SK-N-SH (cell line): ENCODE data around the gene PROM1. TPM values are rescaled to one million over a fixed set of nuclear protein-coding genes. Genes with fewer than 3 reads are reported as not detected.

Experiments
- CTCF ChIA-PET: fragments of 300-600, 350-600 bp; formaldehyde crosslinking; extraction: SDS; loops from one replicate; lab custom pipeline; 2021; lab: Yijun Ruan, JAX
- POLR2A ChIA-PET: fragments of 350-600 bp; sonication (Branson Sonifier 250); formaldehyde crosslinking; extraction: SDS; loops from one replicate; lab custom pipeline; 2020; ENCODE audit warnings: antibody characterized with exemption, inconsistent platforms; lab: Yijun Ruan, JAX
- DNase-seq: peaks from one replicate; pipeline ENCODE4 v3.0.0; 2012
- H2AFZ ChIP-seq: fragments of 200-600 bp; sonication (generic); 2 replicates; pipeline ENCODE4 v1.8.1; 2016; ENCODE audit warnings: antibody characterized with exemption, mild to moderate bottlenecking, low read depth
- H3F3A ChIP-seq: fragments of 200-600 bp; sonication (generic); replicated peaks from 2 replicates; pipeline ENCODE3; 2016; ENCODE audit warnings: antibody characterized with exemption, mild to moderate bottlenecking; ENCODE audit not compliant: insufficient read depth
- H3K27ac ChIP-seq, 2 experiments: fragments of 200-500 bp in 1 of 2; fragments of 200-600 bp in 1 of 2; sonication (Bioruptor generic) in 1 of 2; sonication (generic), shearing (Covaris generic) in 1 of 2; 2 replicates each; pipeline versions ENCODE4 v1.5.1 to v1.6.1; 2014 to 2016; ENCODE audit warnings: low read depth in 2 of 2, inconsistent platforms in 1 of 2, low read length in 1 of 2, mild to moderate bottlenecking in 1 of 2, mixed read lengths in 1 of 2
- H3K27me3 ChIP-seq: fragments of 200-600 bp; sonication (generic), shearing (Covaris generic); 2 replicates; pipeline ENCODE4 v1.6.1; 2016; ENCODE audit warnings: mixed run types; ENCODE audit not compliant: insufficient read depth
- H3K36me3 ChIP-seq, 2 experiments: fragments of 200-500 bp in 1 of 2; fragments of 200-600 bp in 1 of 2; sonication (Bioruptor generic) in 1 of 2; sonication (generic) in 1 of 2; replicated peaks in 1 of 2; 2 replicates each; pipeline versions ENCODE3 to v1.5.1; 2014 to 2016; ENCODE audit warnings: low read length in 1 of 2, mild to moderate bottlenecking in 1 of 2; ENCODE audit not compliant: insufficient read depth in 2 of 2, control insufficient read depth in 1 of 2
- H3K4me1 ChIP-seq, 2 experiments: fragments of 200-500 bp in 1 of 2; fragments of 200-600 bp in 1 of 2; sonication (Bioruptor generic) in 1 of 2; sonication (generic), shearing (Covaris generic) in 1 of 2; 2 replicates each; pipeline versions ENCODE4 v1.5.1 to v1.6.1; 2014 to 2016; ENCODE audit warnings: low read depth in 1 of 2, low read length in 1 of 2, mixed run types in 1 of 2; ENCODE audit not compliant: insufficient read depth in 2 of 2, control insufficient read depth in 1 of 2
- H3K4me2 ChIP-seq: fragments of 200-600 bp; sonication (generic), shearing (Covaris generic); 2 replicates; pipeline ENCODE4 v1.6.1; 2017; ENCODE audit warnings: mixed run types
- H3K4me3 ChIP-seq, 2 experiments: fragments of 200-500 bp in 1 of 2; fragments of 200-600 bp in 1 of 2; sonication (Bioruptor generic) in 1 of 2; sonication (generic), shearing (Covaris generic) in 1 of 2; 2 replicates each; pipeline versions ENCODE4 v1.5.1 to v1.8.1; 2014 to 2016; ENCODE audit warnings: low read depth in 2 of 2, inconsistent platforms in 1 of 2, low read length in 1 of 2, mild to moderate bottlenecking in 1 of 2, mixed read lengths in 1 of 2, moderate library complexity in 1 of 2
- H3K79me2 ChIP-seq: fragments of 200-600 bp; sonication (generic); 2 replicates; pipeline ENCODE4 v1.8.1; 2017; ENCODE audit warnings: mild to moderate bottlenecking; ENCODE audit not compliant: insufficient read depth
- H3K9ac ChIP-seq: fragments of 200-600 bp; sonication (generic); 2 replicates; pipeline ENCODE4 v1.6.1; 2017; ENCODE audit warnings: mixed run types
- H3K9me2 ChIP-seq: fragments of 200-600 bp; sonication (generic); 2 replicates; pipeline ENCODE4 v1.6.1; 2017; ENCODE audit warnings: mixed run types
- H3K9me3 ChIP-seq: fragments of 200-600 bp; sonication (generic); 2 replicates; pipeline ENCODE4 v1.6.1; 2017; ENCODE audit warnings: mixed run types, mild to moderate bottlenecking, moderate library complexity
- H4K20me1 ChIP-seq: fragments of 200-600 bp; sonication (generic); 2 replicates; pipeline ENCODE4 v1.6.1; 2017; ENCODE audit warnings: mild to moderate bottlenecking, mixed run types; ENCODE audit not compliant: insufficient read depth
- CHD2 ChIP-seq: fragments of 150-350 bp; IDR thresholded peaks from 2 replicates; pipeline ENCODE4 v1.6.1; 2018; ENCODE audit warnings: low read length; ENCODE audit not compliant: partially characterized antibody
- CTCF ChIP-seq: fragments of 200-600 bp; sonication (generic); IDR thresholded peaks from 2 replicates; pipeline ENCODE4 v1.6.1; 2017; ENCODE audit warnings: antibody characterized with exemption, mild to moderate bottlenecking, moderate library complexity
- EP300 ChIP-seq, 2 experiments: IDR thresholded peaks; 2 replicates each; pipeline versions ENCODE4 v1.4.0 to v1.6.1; 2012; ENCODE audit warnings: borderline replicate concordance in 1 of 2, low read depth in 1 of 2, low read length in 1 of 2
- FOSL2 ChIP-seq: IDR thresholded peaks from 2 replicates; pipeline ENCODE4 v1.4.0; 2012; ENCODE audit warnings: low read depth, mild to moderate bottlenecking, moderate library complexity, borderline replicate concordance
- GABPA ChIP-seq: IDR thresholded peaks from 2 replicates; pipeline ENCODE4 v1.4.0; 2012; ENCODE audit warnings: low read depth, mild to moderate bottlenecking
- GATA2 ChIP-seq: sonication (generic); formaldehyde crosslinking; IDR thresholded peaks from 2 replicates; pipeline ENCODE4 v1.5.0; 2020; ENCODE audit warnings: mild to moderate bottlenecking, missing genetic modification reagents
- IRF3 ChIP-seq: fragments of 150-350 bp; IDR thresholded peaks from 2 replicates; pipeline ENCODE4 v1.6.1; 2016; ENCODE audit warnings: mild to moderate bottlenecking, low read depth, low read length
- JUND ChIP-seq: IDR thresholded peaks from 2 replicates; pipeline ENCODE4 v1.4.0; 2012
- MXI1 ChIP-seq: IDR thresholded peaks from 2 replicates; pipeline ENCODE4 v1.6.1; 2012; ENCODE audit warnings: mild to moderate bottlenecking, low read depth, low read length, improper control_type of control experiment
- RAD21 ChIP-seq: IDR thresholded peaks from 2 replicates; pipeline ENCODE4 v1.6.1; 2012; ENCODE audit warnings: mild to moderate bottlenecking, low read length
- SMC3 ChIP-seq: IDR thresholded peaks from 2 replicates; pipeline ENCODE4 v1.6.1; 2012; ENCODE audit warnings: low read depth, low read length, improper control_type of control experiment
- TAF1 ChIP-seq: IDR thresholded peaks from 2 replicates; pipeline ENCODE4 v1.6.1; 2012; ENCODE audit warnings: low read depth, mild to moderate bottlenecking, low read length, moderate library complexity, borderline replicate concordance
- ZBTB33 ChIP-seq: IDR thresholded peaks from 2 replicates; pipeline ENCODE4 v1.4.0; 2012; ENCODE audit warnings: low read depth, borderline replicate concordance
- WGBS: methylation state at CpG from one replicate; pipeline ENCODE4 v1.1.6; 2017; ENCODE audit warnings: low lambda C conversion rate; 5-methylcytosine and 5-hydroxymethylcytosine counted together
- polyA plus RNA-seq, 3 experiments: library from polyadenylated mRNA; depleted of rRNA; stranded (reverse); fragments of >200 nt; gene quantifications; 2 replicates each; pipeline ENCODE4 v1.2.3, GENCODE V29; 2012

The PROM1 gene
- polyA plus RNA-seq, 1 of the 3 experiments (the other 2 are of a cell fraction), result not detected

- Histone ChIP-seq H3F3A (no peaks in the 10 kb centered on the region), H3K27me3 (no peaks in the 10 kb centered on the region; the same call in 1 of the 2 replicates), H3K4me1 (no peaks in the 10 kb centered on the region), H3K9me2 (no peaks in the 10 kb centered on the region), H3K4me3 (no peak overlapping the region), H3K79me2 (no peaks in the 10 kb centered on the region), H3K27ac (no peak overlapping the region), H2AFZ (no peak overlapping the region), H3K9me3 (no peaks in the 10 kb centered on the region), H3K36me3 (no peaks in the 10 kb centered on the region), H4K20me1 (no peaks in the 10 kb centered on the region), H3K4me2 (no peak overlapping the region), H3K9ac (no peak overlapping the region)
- no peak for TF ChIP-seq SMC3
- ChIA-PET CTCF (interaction anchor here (1.2 to 2.2 kb wide), 2 partner anchors 9 to 97 kb away, joined by 3 to 8 read pairs; no protein-coding TSS in a partner anchor), POLR2A (no interaction called here)
- 61% methylated on average over 6 of the region's 6 CpGs for WGBS
- no peak for DNase-seq
Measured at GRCh38 chr4:16109256-16109655, 25.4 kb upstream of the PROM1 start.

- no peaks in the 10 kb centered on the region for H3F3A ChIP-seq
- H3K27ac ChIP-seq, result no peak overlapping the region
- H4K20me1 ChIP-seq, result no peaks in the 10 kb centered on the region
- no peaks in the 10 kb centered on the region for H3K79me2 ChIP-seq
- no peak for DNase-seq
- no peak overlapping the region for H3K4me2 ChIP-seq
- no peak overlapping the region for H2AFZ ChIP-seq
- no peak overlapping the region for H3K9ac ChIP-seq
- H3K9me2 ChIP-seq, result no peaks in the 10 kb centered on the region
- CTCF ChIA-PET, result no interaction called here
- TF ChIP-seq SMC3 (no peak), TAF1 (no peak), GABPA (no peak), EP300 (IDR thresholded peaks at IDR 0.05; ENCODE audit: borderline replicate concordance in 1 of 2, low read depth in 1 of 2, low read length in 1 of 2) (no peak), MXI1 (no peak), JUND (no peak), GATA2 (CRISPR knock-in tag) (no peak), CTCF (no peak), CHD2 (no peak), RAD21 (no peak)
- TF ChIP-seq, all 33 proteins: peak for 0
- WGBS, result 36% methylated on average over 6 of the region's 6 CpGs
- no peaks in the 10 kb centered on the region for H3K4me1 ChIP-seq
- no peaks in the 10 kb centered on the region for H3K36me3 ChIP-seq
- peaks cover 6% of the 10 kb centered on the region; the same call in 1 of the 2 replicates for H3K27me3 ChIP-seq
- H3K9me3 ChIP-seq, result no peaks in the 10 kb centered on the region
- H3K4me3 ChIP-seq, result no peak overlapping the region
- POLR2A ChIA-PET, result no interaction called here
Measured at GRCh38 chr4:16106956-16107355, 23.1 kb upstream of the PROM1 start.

GRCh38 chr4:16104520-16104919 is 20.7 kb upstream of the PROM1 start:
- Histone ChIP-seq H3F3A (no peaks in the 10 kb centered on the region), H3K27me3 (peaks cover 6% of the 10 kb centered on the region; the same call in 1 of the 2 replicates), H3K9me2 (no peaks in the 10 kb centered on the region), H4K20me1 (no peaks in the 10 kb centered on the region), H3K9me3 (no peaks in the 10 kb centered on the region), H3K4me3 (no peak overlapping the region), H3K4me2 (no peak overlapping the region), H3K9ac (no peak overlapping the region), H2AFZ (no peak overlapping the region), H3K4me1 (no peaks in the 10 kb centered on the region), H3K79me2 (no peaks in the 10 kb centered on the region), H3K27ac (no peak overlapping the region), H3K36me3 (no peaks in the 10 kb centered on the region)
- TF ChIP-seq IRF3 (no peak), ZBTB33 (no peak), FOSL2 (no peak)
- CTCF ChIA-PET, result interaction anchor here (0.7 kb wide), 1 partner anchor 19 kb away, joined by 3 read pairs; no protein-coding TSS in a partner anchor
- POLR2A ChIA-PET, result no interaction called here
- no peak for DNase-seq
- 35% methylated on average over 2 of the region's 2 CpGs for WGBS
